ENCODE measurements around the gene EGR1.

GRCh38 chr5:138468966-138469539, 3.8 kb downstream of the EGR1 start:
- no peak for TF ChIP-seq EZH2 (IDR thresholded peaks at IDR 0.05; ENCODE audit: borderline replicate concordance, low read length)
- TF ChIP-seq CTCF (IDR thresholded peaks at IDR 0.05; ENCODE audit: low read length), result no peak
